Stomach (tissue), 9 donors: ENCODE data around the gene ZMAT5. TPM values are rescaled to one million over a fixed set of nuclear protein-coding genes. Genes with fewer than 3 reads are reported as not detected.

ENCODE experiments used
- DNase-seq, 2 donors: peaks; one replicate each; pipeline versions ENCODE4 v3.0.0 to v3.0.0-alpha.2; 2013 to 2019
- H3K27ac ChIP-seq, 5 donors: fragments of 200-600 bp in 4 of 5; sonication (generic) in 4 of 5; one replicate each; pipeline ENCODE4 v1.5.1; 2013 to 2019; ENCODE audit warnings: mild to moderate bottlenecking in 1 of 5, moderate library complexity in 1 of 5
- H3K27me3 ChIP-seq, 3 donors: fragments of 200-600 bp; sonication (generic); one replicate each; pipeline ENCODE4 v1.5.1; 2017 to 2019; ENCODE audit warnings: mixed run types in 1 of 3
- H3K36me3 ChIP-seq, 4 donors: fragments of 200-600 bp; sonication (generic); 1 replicate in 3 of 4; 2 replicates in 1 of 4; pipeline ENCODE4 v1.5.1; 2016 to 2019
- H3K4me1 ChIP-seq, 4 donors: fragments of 200-600 bp; sonication (generic); one replicate each; pipeline ENCODE4 v1.5.1; 2016 to 2019
- H3K4me3 ChIP-seq, 4 donors: fragments of 200-600 bp; sonication (generic) in 3 of 4; one replicate each; pipeline ENCODE4 v1.5.1; 2016 to 2019; ENCODE audit warnings: mild to moderate bottlenecking in 1 of 4
- H3K9me3 ChIP-seq, 4 donors: fragments of 200-600 bp; sonication (generic); one replicate each; pipeline ENCODE4 v1.5.1; 2016 to 2019
- EP300 ChIP-seq: sonication (generic); formaldehyde crosslinking; IDR thresholded peaks from one replicate; pipeline ENCODE4 v1.6.1; 2017; ENCODE audit warnings: antibody characterized with exemption
- POLR2A ChIP-seq, 4 donors: fragments of 450-650 bp; IDR thresholded peaks; one replicate each; pipeline ENCODE4 v1.6.1; 2016; ENCODE audit warnings: antibody characterized with exemption in 4 of 4, control low read depth in 2 of 4, mild to moderate bottlenecking in 1 of 4, moderate library complexity in 1 of 4
- POLR2AphosphoS5 ChIP-seq, 3 donors: sonication (generic); formaldehyde crosslinking; IDR thresholded peaks; one replicate each; pipeline ENCODE4 v1.6.1; 2016; ENCODE audit warnings: antibody characterized with exemption in 3 of 3
- WGBS, 5 donors: extraction: QIAGEN DNeasy Blood & Tissue Kit in 3 of 5; methylation state at CpG; one replicate each; pipeline versions ENCODE4 v1.1.5 to v1.1.7; 2013 to 2018; 5-methylcytosine and 5-hydroxymethylcytosine counted together
- intact Hi-C: fragments of 100-400 bp; cut with DNase I; formaldehyde crosslinking; loops from one replicate; pipeline ENCODE4 v1.15.1; 2023; ENCODE audit warnings: low total_unique reads
- polyA plus RNA-seq, 3 donors: library from polyadenylated mRNA; stranded (reverse); fragments of 200-250 nt; gene quantifications; one replicate each; pipeline ENCODE4 v1.2.3, GENCODE V29; 2013
- total RNA-seq, 5 donors: library from RNA; depleted of rRNA; stranded (reverse); fragments of >200 nt; gene quantifications; one replicate each; pipeline versions ENCODE4 v1.1.0 to v1.2.3, GENCODE V29; 2014 to 2016
- TF ChIP-seq, protein P1 (sequence below), 7 experiments: fragments of 450-650 bp in 4 of 7; fragments of 200-600 bp in 3 of 7; sonication (generic) in 3 of 7; IDR thresholded peaks; one replicate each; pipeline ENCODE4 v1.5.1; 2016 to 2019; ENCODE audit warnings: antibody characterized with exemption in 7 of 7, control low read depth in 2 of 7, mild to moderate bottlenecking in 1 of 7
- donor health status: healthy with polysubstance abuse.
- donor health status: Bipolar disorder and iron deficiency.
- donor health status: healthy.

ZMAT5 gene
- total and polyA plus RNA-seq, 8 donors: 0.58 to 37.9 (median 14.8) TPM

DNA sequence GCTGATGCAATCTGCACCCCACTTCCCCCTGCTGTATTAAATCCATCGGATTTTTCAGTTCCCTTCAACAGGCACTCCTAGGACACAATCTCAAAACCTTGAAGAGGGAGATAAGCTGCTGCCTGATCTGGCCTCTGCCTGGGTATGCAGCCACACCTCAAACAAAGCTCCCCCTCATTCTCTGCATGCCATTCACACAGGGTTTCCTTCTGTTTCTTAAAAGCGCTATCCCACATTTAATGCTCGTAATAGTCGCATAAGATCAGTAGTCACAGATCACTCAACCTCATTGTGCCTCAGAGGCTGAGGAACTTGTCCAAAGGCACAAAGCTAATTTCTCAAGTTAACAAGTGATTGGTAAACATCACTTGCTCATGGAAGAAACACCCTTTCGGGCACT, 34.3 kb upstream of the ZMAT5 start:
- no peaks in the 10 kb centered on the region for H3K27me3 ChIP-seq
- WGBS, 5 donors: 32 to 59% (median 51%) methylated on average over 5 of the region's 5 CpGs
- no peak overlapping the region for H3K4me3 ChIP-seq
- H3K9me3 ChIP-seq: no peaks in the 10 kb centered on the region
- intact Hi-C loops: no loop called here
- peak overlapping the region; percentile 69 to 89 (median 83) for H3K27ac ChIP-seq
- DNase-seq: peak; percentile 58 to 67
- H3K4me1 ChIP-seq: peaks cover 44 to 73% (median 56%) of the 10 kb centered on the region in 4 donors
- H3K36me3 ChIP-seq: peaks cover 54 to 99% (median 84%) of the 10 kb centered on the region in 4 donors
- TF ChIP-seq, protein P1, sequence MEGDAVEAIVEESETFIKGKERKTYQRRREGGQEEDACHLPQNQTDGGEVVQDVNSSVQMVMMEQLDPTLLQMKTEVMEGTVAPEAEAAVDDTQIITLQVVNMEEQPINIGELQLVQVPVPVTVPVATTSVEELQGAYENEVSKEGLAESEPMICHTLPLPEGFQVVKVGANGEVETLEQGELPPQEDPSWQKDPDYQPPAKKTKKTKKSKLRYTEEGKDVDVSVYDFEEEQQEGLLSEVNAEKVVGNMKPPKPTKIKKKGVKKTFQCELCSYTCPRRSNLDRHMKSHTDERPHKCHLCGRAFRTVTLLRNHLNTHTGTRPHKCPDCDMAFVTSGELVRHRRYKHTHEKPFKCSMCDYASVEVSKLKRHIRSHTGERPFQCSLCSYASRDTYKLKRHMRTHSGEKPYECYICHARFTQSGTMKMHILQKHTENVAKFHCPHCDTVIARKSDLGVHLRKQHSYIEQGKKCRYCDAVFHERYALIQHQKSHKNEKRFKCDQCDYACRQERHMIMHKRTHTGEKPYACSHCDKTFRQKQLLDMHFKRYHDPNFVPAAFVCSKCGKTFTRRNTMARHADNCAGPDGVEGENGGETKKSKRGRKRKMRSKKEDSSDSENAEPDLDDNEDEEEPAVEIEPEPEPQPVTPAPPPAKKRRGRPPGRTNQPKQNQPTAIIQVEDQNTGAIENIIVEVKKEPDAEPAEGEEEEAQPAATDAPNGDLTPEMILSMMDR (IDR thresholded peaks at IDR 0.05): no peak
- TF ChIP-seq POLR2AphosphoS5 (IDR thresholded peaks at IDR 0.05) (peak in 1 of 3 donors; percentile 22), POLR2A (IDR thresholded peaks at IDR 0.05) (no peak), EP300 (no peak)

DNA sequence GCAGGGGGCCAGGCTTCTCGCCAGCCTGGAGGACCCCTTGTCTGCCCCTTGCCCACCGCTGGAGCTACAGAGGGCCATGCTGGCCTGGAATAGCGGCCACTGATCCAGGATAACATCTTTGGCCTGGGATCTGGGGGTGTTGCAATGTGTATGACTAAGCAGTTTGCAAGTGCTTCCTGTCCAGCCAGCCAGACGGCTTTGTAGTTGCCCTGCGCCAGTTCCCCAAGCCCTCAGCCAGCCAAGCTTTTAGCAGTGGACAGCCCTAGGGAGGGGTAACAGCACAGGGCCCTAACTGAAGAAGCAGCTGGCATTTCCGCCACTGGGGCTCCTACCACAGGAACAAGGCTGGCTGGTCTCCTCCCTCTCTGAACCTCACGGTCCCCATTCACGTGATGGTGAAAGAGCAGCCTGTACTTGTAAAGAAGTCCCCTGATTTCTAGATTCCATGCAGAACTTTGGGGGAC, 32.4 kb upstream of the ZMAT5 start:
- intact Hi-C loops: no loop called here
- H3K27ac ChIP-seq: peak overlapping the region; percentile 69 to 89 (median 83)
- no peaks in the 10 kb centered on the region for H3K9me3 ChIP-seq
- WGBS, 5 donors: 16 to 43% (median 20%) methylated on average over 6 to 8 of the region's 8 CpGs
- H3K36me3 ChIP-seq: peaks cover 43 to 99% (median 84%) of the 10 kb centered on the region in 4 donors
- H3K4me1 ChIP-seq: peaks cover 44 to 61% (median 50%) of the 10 kb centered on the region in 4 donors
- peak; percentile 17 to 95 (median 84) for TF ChIP-seq POLR2AphosphoS5 (IDR thresholded peaks at IDR 0.05)
- no peak for TF ChIP-seq POLR2A (IDR thresholded peaks at IDR 0.05)
- TF ChIP-seq, protein P1 (IDR thresholded peaks at IDR 0.05): no peak
- no peak for TF ChIP-seq EP300
- H3K27me3 ChIP-seq: no peaks in the 10 kb centered on the region
- DNase-seq: peak; percentile 90 to 95
- no peak overlapping the region for H3K4me3 ChIP-seq

DNA sequence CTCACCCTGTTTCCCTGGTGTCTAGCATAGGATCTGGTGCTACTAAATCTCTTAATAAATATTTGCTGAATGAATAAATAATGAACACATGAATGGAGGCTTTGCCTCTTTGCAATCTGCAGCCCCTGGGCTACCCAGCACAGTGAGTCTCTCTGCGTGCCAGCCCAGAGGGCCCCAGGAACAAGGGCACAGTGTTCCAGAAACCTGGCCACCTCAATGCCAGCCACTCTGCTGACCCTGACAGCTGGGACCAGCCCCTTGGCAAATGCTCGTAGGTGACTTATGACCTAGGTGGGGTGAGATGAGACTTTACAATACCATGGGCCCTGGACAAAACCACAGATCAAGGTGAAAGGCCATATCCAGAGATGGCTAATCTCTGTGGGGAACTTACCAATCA, 32.0 kb upstream of the ZMAT5 start:
- WGBS, 5 donors: 26 to 64% (median 36%) methylated on average over 2 of the region's 2 CpGs
- no peak for TF ChIP-seq POLR2AphosphoS5 (IDR thresholded peaks at IDR 0.05)
- TF ChIP-seq, protein P1 (IDR thresholded peaks at IDR 0.05): no peak
- H3K27me3 ChIP-seq: no peaks in the 10 kb centered on the region
- H3K27ac ChIP-seq: peak overlapping the region; percentile 69 to 89 (median 83)
- no peaks in the 10 kb centered on the region for H3K9me3 ChIP-seq
- peaks cover 39 to 99% (median 84%) of the 10 kb centered on the region in 4 donors for H3K36me3 ChIP-seq
- H3K4me3 ChIP-seq: no peak overlapping the region
- intact Hi-C loops: no loop called here
- DNase-seq: peak in 1 of 2 donors; percentile 46
- peaks cover 44 to 61% (median 50%) of the 10 kb centered on the region in 4 donors for H3K4me1 ChIP-seq

DNA sequence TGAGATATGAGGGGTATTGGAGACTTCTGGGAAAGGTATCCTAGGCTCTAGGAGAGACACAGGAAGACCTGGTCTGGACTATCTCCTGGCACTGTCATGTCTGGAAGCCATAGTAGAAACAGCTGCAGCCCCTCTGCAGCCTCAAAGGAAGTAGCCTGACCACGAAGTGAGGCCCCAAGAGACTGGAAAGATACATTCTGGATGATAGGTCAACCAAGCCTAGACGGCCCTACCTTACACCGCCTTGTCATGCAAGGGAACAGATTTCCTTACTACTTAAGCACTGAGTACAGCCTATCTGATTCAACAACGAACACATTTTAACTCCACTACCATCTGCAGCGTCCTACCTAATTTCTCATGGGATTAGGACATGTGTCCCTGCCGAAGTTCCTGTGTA, 31.5 kb upstream of the ZMAT5 start:
- intact Hi-C loops: no loop called here
- Histone ChIP-seq H3K36me3 (peaks cover 39 to 99% (median 84%) of the 10 kb centered on the region in 4 donors), H3K9me3 (no peaks in the 10 kb centered on the region), H3K4me3 (no peak overlapping the region), H3K27ac (peak overlapping the region; percentile 69 to 89 (median 83)), H3K27me3 (no peaks in the 10 kb centered on the region), H3K4me1 (peaks cover 44 to 61% (median 50%) of the 10 kb centered on the region in 4 donors)
- TF ChIP-seq EP300 (no peak), POLR2AphosphoS5 (IDR thresholded peaks at IDR 0.05) (no peak), POLR2A (IDR thresholded peaks at IDR 0.05) (no peak)
- TF ChIP-seq, protein P1 (IDR thresholded peaks at IDR 0.05): no peak
- 41 to 56% (median 53%) methylated on average over 6 of the region's 6 CpGs for WGBS, 5 donors
- no peak for DNase-seq
